Thyroid gland (tissue), 4 donors: ENCODE measurements around the gene PDE11A. TPM values are rescaled to one million over a fixed set of nuclear protein-coding genes. Genes with fewer than 3 reads are reported as not detected.

Experiments used
- DNase-seq, 2 donors: peaks; one replicate each; pipeline ENCODE4 v3.0.0-alpha.2; 2019
- H3K27ac ChIP-seq, 3 donors: fragments of 200-600 bp; sonication (generic); 1 replicate in 2 of 3; 2 replicates in 1 of 3; pipeline ENCODE4 v1.5.1; 2016 to 2019; ENCODE audit warnings: mild to moderate bottlenecking in 1 of 3, moderate library complexity in 1 of 3
- H3K27me3 ChIP-seq: fragments of 200-600 bp; sonication (generic); one replicate; pipeline ENCODE4 v1.5.1; 2019
- H3K36me3 ChIP-seq, 2 donors: fragments of 200-600 bp; sonication (generic); one replicate each; pipeline ENCODE4 v1.5.1; 2016 to 2019
- H3K4me1 ChIP-seq, 2 donors: fragments of 200-600 bp; sonication (generic); one replicate each; pipeline ENCODE4 v1.5.1; 2017 to 2019
- H3K4me3 ChIP-seq, 3 donors: fragments of 200-600 bp; sonication (generic); replicated peaks in 1 of 3; 1 replicate in 2 of 3; 2 replicates in 1 of 3; pipeline ENCODE4 v1.5.1; 2016; ENCODE audit warnings: mild to moderate bottlenecking in 1 of 3
- H3K9me3 ChIP-seq: fragments of 200-600 bp; sonication (generic); one replicate; pipeline ENCODE4 v1.5.1; 2017
- CTCF ChIP-seq, 6 experiments: fragments of 200-600 bp in 3 of 6; fragments of 450-650 bp in 3 of 6; sonication (generic) in 3 of 6; IDR thresholded peaks; one replicate each; pipeline ENCODE4 v1.5.1; 2016 to 2019; ENCODE audit warnings: antibody characterized with exemption in 6 of 6, mild to moderate bottlenecking in 2 of 6, inconsistent platforms in 1 of 6, moderate library complexity in 1 of 6
- POLR2A ChIP-seq, 2 donors: fragments of 450-650 bp; IDR thresholded peaks; one replicate each; pipeline ENCODE4 v1.6.1; 2017; ENCODE audit warnings: antibody characterized with exemption in 2 of 2, mild to moderate bottlenecking in 2 of 2, moderate library complexity in 1 of 2
- WGBS, 2 donors: methylation state at CpG; one replicate each; pipeline ENCODE4 v1.1.5; 2017; 5-methylcytosine and 5-hydroxymethylcytosine counted together
- intact Hi-C: fragments of 100-400 bp; cut with DNase I; formaldehyde crosslinking; loops from one replicate; pipeline ENCODE4 v1.15.1; 2023
- total RNA-seq, 4 donors: library from RNA; depleted of rRNA; stranded (reverse); fragments of >200 nt; gene quantifications; one replicate each; pipeline ENCODE4 v1.2.3, GENCODE V29; 2016

Gene PDE11A
- total RNA-seq, 4 donors from 2014 or later: 2.2 to 4.0 (median 3.0) TPM

GRCh38 chr2:177683661-177684069, 388.9 kb downstream of the PDE11A start:
- Histone ChIP-seq H3K36me3 (no peaks in the 10 kb centered on the region), H3K4me3 (no peak overlapping the region), H3K27me3 (no peaks in the 10 kb centered on the region), H3K4me1 (no peaks in the 10 kb centered on the region), H3K27ac (no peak overlapping the region), H3K9me3 (no peaks in the 10 kb centered on the region)
- TF ChIP-seq CTCF (IDR thresholded peaks at IDR 0.05) (no peak), POLR2A (IDR thresholded peaks at IDR 0.05) (no peak)
- intact Hi-C loops: no loop called here
- WGBS, 2 donors: 59 to 66% methylated on average over 2 of the region's 2 CpGs
- no peak for DNase-seq

GRCh38 chr2:177682836-177683660, 389.5 kb downstream of the PDE11A start:
- H3K4me3 ChIP-seq: no peak overlapping the region
- DNase-seq: no peak
- no peaks in the 10 kb centered on the region for H3K9me3 ChIP-seq
- no peaks in the 10 kb centered on the region for H3K4me1 ChIP-seq
- intact Hi-C loops: no loop called here
- no peaks in the 10 kb centered on the region for H3K27me3 ChIP-seq
- WGBS, 2 donors: 91 to 92% methylated on average over 9 of the region's 9 CpGs
- H3K27ac ChIP-seq: no peak overlapping the region
- no peaks in the 10 kb centered on the region for H3K36me3 ChIP-seq
- TF ChIP-seq POLR2A (IDR thresholded peaks at IDR 0.05) (no peak), CTCF (IDR thresholded peaks at IDR 0.05) (no peak)

DNA sequence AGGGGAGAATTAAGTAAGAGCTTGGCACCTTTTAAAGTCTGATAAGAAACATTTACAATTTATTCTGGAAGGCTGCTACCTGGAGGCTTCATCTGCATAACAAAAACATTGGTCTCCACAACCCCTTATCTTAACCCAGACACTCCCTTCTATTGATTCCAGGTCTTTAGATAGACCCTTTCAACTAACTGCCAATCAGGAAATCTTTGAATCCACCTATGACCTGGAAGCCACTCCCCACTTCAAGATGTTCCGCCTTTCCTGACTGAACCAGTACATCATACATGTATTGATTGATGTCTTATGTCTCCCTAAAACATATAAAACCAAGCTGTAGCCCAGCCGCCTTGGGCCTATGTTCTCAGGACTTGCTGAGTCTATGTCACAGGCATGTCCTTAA, 390.6 kb downstream of the PDE11A start:
- no peak overlapping the region for H3K27ac ChIP-seq
- no peaks in the 10 kb centered on the region for H3K27me3 ChIP-seq
- H3K4me1 ChIP-seq: no peaks in the 10 kb centered on the region
- H3K4me3 ChIP-seq: no peak overlapping the region
- WGBS, 2 donors: 96 to 98% methylated on average over 2 of the region's 2 CpGs
- H3K36me3 ChIP-seq: no peaks in the 10 kb centered on the region
- DNase-seq: no peak
- H3K9me3 ChIP-seq: no peaks in the 10 kb centered on the region
- no peak for TF ChIP-seq POLR2A (IDR thresholded peaks at IDR 0.05)
- TF ChIP-seq CTCF (IDR thresholded peaks at IDR 0.05): no peak
- intact Hi-C loops: no loop called here

GRCh38 chr2:177680866-177681712, 391.5 kb downstream of the PDE11A start:
- no peak for TF ChIP-seq CTCF (IDR thresholded peaks at IDR 0.05)
- no peak for TF ChIP-seq POLR2A (IDR thresholded peaks at IDR 0.05)
- H3K27ac ChIP-seq: no peak overlapping the region
- no peak overlapping the region for H3K4me3 ChIP-seq
- H3K9me3 ChIP-seq: no peaks in the 10 kb centered on the region
- WGBS, 2 donors: 84 to 88% methylated on average over 6 of the region's 6 CpGs
- H3K27me3 ChIP-seq: no peaks in the 10 kb centered on the region
- no peak for DNase-seq
- intact Hi-C loops: no loop called here
- H3K4me1 ChIP-seq: no peaks in the 10 kb centered on the region
- no peaks in the 10 kb centered on the region for H3K36me3 ChIP-seq
